ENCODE results near the gene DRAM2.

DNA sequence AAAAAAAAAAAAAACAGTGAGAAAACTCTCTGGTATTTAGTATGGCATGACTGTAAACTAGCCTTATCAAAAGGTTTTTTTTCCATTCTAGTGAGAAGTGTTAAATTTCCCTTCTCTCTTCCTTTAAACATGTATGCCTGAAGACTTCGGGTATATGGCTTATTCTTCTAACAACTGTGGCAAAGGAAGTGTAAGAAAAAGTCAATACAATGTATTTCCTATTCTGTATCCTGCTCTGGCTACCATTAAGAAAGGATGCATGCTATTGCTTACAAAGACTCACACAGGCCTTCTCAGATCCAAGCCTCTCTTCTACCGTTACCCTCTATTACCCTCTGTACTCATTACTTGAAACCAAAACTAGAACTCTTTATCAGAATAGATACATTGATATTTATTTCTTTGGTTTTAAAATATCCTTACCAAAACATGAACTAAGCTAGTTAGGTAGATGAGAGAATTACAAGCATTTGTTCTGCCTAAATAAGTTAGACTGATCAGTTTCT is 8.5 kb upstream of the DRAM2 start:
- TF ChIP-seq CTCF (IDR thresholded peaks at IDR 0.05) (no peak), POLR2A (IDR thresholded peaks at IDR 0.05) (no peak)
